ENCODE results near the gene VPS8.

Gene VPS8

DNA sequence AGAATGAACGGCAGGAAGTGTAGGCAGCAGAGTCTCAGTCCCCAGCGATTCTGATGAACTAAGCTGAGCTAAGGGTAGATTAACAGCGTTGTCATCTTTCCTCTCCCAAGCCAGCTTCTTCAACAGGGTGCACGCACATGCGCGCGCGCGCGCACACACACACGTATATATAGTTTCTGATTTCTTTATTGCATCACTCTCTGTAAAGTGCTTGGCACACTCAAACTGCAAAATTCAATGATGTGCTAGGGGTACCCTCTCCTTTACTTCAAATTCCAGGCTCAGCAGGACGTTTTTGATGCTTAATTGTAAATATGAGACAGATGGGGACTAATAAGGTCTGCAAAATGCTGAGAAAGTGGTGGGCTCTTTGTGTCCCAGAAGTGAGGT, 26.1 kb upstream of the VPS8 start:
- DNase-seq = no peak

DNA sequence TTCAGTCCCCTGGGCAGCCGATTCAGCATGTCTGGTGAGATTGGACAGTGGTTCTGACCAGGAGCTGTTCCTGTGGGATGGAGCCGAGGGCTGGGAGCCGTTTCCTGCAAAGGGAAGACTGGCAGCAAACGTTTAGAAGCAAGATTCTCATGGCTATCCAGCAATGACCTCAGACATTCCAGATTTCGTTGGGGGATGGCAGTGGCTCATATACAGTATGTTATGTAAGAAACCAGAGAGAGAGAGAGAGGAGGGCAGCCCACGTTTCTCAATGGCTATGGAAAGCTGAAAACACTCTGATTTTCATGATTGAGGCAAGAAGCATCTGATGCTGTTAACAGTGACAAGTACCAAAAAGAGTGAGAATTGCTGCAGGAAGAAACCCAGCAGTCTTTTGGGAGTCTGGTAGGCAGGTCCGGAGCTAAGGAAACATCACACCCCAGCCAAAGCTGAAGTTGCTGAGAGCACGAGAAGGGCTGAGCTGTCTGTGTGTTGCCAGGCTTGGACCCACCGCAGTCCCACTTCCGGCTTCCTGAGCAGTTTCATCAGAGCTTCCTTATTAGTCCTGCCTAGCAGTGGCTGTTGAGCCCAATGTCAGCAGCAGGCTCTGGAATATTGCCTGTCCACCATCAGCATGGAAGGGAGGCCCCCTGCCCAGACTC, 25.6 kb upstream of the VPS8 start:
- DNase-seq = peak; percentile 18 to 24

DNA sequence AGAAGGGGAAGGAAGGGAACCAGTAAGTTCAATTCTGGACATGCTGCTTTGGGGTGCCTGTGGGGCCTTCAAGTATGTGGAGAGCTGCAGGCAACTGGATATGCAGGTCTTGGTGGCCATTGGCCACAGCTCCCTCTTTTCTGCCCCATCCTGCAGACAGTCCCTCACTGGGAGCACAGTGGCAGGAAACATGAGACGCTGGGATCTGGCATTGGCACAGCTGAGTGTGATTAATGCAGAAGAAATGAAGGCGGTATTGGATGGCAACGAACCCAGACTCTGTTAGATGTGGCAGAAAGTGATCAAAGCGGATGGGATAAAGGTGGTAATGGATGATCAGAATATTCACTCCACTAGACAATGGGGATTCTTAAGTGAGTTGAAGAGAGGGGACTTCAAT, 23.2 kb upstream of the VPS8 start:
- DNase-seq = no peak

DNA sequence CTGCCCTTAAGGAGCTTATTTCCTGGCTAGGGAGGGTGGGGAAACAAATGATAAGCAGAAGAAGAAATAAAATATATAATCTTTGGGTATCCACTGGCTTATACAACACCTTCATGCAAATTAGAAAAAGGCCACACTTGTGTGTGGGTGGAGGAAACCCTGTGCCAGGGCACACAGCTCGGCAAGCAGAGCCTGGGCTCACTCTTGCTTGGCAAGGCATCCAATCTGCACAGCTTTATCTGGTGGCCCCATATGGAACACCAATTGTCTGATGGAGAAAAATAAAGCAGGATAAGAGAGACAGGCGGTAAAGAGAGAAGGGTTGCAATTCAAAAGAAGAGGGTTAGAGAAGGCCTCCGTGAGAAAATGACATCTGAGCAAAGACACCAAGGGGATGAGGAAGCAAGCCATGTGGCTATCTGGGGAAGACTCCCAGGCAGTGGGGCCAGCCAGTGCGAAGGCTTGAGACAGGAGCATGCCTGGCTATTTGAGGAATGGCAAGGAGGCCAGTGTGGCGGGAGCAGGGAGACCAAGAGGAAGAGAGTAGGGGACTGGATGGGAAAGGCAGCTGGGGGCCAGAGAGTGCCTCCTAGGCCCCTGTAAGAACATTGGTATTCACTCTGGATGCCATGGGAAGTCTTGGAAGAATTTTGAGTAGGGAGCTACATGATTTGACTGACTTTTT, 22.5 kb upstream of the VPS8 start:
- peak in 1 of 2 donors; percentile 10 for DNase-seq

DNA sequence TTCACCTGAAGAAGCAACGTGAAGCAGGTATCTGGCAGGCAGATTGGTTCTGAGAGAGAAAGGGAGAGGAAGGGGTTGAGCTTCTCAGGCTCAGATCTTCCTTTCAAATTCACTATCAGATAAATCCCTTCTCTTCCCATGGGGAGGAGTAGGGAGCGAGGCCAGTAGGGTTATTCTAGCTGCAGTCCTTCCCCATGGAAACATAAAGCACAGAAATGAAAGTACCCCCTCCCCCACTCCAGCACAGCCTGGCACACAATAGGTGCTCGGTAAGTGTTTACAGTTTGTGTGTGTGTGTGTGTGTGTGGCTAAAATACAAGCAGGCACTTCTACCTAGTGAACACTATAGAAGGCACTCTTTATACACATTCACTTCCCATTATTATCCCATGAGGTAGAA, 20.8 kb upstream of the VPS8 start:
- no peak for DNase-seq

DNA sequence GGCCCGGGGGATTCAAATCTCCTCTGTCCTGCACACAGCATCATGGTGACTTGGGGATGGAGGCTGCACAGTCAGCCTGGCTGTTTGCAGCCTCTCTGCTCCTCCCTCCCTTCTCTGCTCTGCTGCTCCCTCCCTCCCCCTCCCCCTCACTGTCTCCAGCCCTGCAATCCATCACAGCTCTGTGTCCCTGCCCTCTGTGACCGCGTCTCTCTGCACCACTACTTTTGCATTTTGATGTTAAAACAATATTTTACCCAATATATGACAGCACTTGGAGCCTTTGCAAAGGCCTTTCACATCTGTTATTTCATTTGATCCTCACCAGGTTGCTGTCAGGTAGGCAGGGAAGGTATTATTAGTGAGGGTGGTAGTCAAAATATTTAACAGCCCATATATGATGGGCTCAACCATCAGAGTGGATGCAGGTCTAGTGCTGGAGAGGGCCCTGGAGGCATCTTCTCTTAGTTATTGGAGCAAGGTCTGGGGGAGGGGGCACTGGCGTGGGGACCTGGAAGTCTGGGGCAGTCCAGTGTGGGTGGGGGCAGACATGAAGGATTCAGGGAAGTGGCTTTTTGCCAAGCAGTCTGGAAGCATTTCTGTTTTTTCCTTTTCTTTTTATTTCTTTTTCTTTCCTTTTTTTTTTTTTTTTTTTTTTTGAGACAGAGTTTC, 16.3 kb upstream of the VPS8 start:
- DNase-seq = no peak

DNA sequence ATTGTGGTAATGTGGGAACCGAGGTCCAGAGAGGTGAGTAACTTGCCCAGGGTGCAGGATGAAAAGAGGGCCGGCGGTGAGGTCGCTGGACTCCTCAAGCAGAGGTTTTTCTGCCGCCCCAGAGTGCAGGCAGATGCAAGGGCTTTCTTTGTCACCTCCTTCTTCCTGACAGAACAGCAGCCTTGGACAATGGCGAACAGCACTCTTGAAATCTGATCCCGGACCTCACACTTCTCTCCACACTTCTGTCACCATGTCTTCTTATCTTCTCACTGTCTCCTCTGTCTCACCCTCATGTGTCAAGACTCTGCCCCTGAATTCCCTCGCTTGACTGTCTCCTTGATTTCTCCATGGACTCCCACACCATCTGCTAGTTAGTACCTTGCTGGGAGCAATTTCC, 15.4 kb upstream of the VPS8 start:
- no peak for DNase-seq

DNA sequence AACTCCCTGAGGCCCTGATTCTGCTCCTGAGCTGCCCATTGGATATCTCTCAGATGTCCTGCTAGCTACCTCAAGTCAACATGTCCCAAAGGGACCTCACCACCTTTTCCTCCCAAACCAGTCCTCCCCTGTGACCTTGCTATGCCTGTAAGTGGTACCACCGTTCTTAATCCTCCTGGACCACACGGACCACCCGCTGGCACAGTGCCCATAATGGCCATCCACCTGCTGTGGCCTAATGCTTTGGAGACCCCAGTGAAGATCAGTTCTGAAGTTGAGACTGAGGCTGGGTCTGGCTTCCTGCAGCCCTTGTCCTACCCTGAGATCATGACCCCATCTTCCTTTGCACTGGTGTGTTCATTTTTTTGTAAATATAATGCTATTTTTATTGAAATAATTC, 15.0 kb upstream of the VPS8 start:
- DNase-seq = no peak

DNA sequence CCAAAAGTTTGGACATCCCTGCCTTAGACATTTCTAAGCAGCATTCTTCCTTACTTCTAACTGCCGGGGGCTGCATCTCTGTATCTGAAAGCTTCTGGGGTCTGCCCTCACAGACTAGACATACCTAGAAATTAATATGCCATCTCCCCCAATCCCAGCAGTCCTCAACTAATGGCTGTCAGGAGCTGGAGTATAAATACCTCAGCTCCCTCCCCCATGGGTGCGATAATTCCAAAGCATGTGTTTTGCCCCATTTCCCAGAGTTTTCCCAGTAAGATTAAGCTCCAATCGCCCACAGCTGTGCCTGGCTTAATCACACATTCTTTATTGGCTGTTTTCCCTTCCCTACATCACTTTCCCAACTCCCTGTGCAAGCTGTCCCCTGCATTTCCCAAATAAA, 13.8 kb upstream of the VPS8 start:
- no peak for DNase-seq

DNA sequence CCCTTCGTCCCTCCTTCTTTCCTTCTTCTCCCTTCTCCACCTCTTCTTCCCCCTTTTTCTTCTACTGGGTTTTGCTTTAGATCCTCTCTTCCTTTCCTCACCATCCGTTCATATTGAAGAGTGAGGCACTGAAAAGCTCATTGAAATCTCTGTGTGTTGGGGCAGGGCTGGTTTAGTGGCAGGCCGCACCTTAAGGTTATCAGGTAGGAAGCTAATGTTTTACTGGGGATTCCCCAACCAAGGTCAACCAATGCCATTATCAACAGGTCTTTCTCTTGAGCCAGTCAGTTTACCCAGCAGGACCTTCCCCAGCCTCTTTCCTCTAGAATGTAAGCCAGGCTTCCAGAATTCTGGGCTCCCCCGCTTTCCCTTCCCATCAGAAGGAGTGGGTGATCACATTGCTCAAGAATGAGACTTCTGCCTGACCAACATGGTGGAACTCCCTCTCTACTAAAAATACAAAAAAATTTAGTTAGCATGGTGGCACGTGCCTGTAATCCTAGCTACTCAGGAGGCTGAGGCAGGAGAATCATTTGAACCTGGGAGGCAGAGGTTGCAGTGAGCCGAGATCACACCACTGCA, 11.5 kb upstream of the VPS8 start:
- no peak for DNase-seq

DNA sequence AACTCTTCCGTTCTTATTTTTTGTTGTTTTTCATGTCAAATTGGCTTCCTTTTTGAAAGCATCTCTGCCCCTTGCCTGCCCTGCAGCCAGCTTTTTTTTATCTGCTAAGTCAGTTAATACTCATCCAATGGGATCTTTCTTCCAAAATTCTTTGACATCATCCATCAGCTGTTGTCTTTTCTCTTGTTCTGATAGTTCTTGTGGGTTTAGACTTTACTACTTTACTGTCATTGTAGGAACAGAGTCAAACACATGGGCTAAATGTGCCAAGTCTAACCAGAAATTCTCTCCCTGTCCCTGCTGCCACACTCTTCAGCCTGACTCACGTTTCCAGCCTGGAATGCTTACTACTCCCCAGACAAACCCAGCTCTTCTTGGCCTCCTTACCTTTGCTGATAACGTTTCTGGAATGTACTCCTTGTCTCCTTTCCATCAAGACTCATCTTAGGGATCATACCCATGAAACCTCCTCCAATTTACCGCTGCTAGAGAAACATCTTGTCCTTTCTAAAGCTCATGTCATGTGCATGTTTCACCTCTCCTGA, 10.7 kb upstream of the VPS8 start:
- DNase-seq = no peak

DNA sequence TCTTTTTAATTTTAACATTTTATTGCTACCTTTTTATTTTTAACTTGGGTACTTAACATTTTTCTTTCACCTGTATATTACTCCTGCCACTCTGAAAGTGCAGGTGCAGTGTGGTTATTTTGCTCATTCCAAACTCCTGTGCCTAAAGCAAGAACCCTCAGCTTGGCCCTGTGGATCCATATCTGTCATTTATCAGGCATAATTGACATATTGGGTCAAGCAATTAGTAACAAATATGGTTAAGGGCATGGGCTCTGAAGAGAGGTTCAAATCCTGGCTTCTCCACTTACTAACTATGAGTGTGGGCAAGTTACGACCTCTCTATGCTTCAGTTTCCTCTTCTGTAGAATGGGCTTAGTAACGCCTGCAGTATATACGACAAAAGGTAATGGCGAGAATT, 9.8 kb upstream of the VPS8 start:
- DNase-seq = no peak

DNA sequence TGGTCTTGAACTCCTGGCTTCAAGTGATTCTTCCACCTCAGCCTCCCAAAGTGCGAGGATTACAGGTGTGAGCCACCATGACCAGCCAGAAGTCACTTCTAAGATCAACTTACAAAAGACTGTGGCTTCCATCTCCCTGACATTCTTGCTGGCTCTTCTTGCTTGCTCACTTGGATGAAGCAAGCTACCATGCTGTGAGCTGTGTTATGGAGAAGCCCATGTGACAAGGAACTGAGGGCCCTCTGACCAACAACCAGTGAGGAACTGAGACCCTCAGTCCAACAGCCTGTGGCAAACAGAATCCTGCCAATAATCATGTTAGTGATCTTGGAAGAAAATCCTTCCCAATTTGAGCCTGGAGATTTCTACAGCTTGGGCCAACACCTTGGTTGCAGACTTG, 7.2 kb upstream of the VPS8 start:
- DNase-seq = no peak

DNA sequence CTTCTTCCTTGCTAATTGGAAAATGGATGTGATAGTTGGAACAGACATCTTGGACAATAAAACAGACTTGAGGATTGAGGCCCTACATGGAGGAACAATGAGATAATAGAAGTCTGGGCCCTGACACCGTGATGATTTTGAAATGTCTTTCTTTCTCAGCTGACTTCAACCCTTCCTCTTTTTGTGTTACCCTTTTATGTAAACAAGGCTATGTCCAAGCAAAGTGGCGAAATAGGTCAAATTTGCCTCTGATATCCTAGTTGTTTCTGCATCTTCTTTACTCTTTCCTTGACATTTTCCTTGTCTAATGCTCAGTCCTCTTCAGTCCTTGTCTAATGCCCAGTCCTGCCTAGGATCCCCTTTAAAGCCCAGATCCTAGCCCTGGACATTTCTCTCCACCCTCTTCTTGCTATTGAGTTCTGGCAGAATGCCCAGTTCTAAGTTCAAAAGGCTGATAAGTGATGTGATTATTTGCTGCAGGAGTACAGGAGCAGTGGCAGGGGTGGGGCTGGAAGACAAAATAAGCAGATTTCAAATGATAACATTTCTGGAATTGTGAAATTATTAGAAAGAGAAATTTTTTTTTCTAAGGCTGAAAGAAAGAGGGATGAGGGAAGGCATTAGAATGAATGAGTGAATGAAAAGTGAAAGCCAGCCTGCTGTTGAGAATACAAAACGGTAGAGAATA, 6.5 kb upstream of the VPS8 start:
- DNase-seq = no peak

DNA sequence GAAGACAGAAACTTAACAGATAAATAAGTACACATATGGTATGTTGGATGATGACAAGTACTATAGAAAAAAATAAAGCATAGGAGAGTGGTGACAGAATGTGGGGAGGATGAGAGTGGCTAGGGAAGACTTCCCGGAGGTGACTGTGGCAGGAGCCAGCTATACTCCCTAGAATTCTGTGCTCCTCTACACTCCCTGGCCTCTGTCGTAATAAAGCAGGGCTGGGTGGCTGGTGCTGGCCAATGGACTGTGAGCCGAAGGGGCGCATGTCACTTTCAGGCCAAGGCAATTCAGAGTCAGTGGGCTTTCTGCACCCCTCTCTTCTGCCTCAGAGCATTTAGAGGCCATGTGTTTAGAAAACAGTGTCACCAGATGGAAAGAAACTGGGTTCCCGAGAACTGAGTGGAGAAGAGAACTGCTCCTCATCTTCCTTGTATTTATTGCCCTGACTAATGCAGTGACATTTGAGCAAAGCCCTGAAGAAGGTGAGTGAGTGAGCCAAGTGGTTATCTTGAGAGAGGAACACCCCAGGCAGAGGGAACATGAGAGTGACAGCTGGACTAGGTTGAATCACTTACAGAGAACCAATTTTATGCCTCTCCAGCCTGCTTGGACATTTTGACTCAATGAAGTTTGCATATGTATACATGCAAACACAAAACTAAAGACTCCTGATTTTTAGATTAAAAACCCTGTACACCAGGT, 5.2 kb upstream of the VPS8 start:
- DNase-seq = no peak

DNA sequence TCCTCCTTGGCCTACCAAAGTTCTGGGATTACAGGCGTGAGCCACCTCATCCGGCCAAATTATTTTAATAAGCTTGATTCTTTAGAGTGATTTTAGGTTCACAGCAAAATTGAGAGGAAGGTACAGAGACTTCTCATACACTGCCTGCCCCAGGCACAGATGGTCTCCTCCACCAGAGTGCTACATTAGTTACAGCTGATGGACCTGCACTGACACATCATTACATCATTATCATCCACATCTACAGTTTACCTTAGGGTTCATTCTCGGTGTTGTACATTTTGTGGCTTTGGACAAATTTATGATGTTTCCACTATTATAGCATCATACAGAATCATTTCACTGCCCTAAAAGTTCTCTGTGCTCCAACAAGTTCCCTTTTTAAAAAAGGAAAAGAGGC, 4.4 kb upstream of the VPS8 start:
- no peak for DNase-seq

DNA sequence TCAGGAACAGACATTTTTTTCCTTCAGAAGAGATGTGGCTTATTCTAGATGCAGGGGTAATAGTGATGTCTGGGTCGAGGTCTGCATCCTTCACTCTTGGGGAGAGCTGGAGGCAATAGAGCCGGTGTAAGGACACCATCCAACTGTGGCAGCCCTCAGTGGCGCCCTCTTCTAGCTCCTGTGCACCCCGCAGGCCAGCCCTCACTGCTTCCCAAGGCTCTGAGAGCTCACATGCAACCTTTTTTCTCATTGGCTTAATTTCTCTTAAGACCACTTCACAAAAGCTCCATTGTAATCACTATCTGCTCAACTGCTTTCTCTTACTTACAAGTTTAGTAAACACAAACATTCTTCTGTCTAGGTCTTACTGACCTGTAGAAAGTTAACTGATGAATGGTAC, 3.9 kb upstream of the VPS8 start:
- DNase-seq = no peak

DNA sequence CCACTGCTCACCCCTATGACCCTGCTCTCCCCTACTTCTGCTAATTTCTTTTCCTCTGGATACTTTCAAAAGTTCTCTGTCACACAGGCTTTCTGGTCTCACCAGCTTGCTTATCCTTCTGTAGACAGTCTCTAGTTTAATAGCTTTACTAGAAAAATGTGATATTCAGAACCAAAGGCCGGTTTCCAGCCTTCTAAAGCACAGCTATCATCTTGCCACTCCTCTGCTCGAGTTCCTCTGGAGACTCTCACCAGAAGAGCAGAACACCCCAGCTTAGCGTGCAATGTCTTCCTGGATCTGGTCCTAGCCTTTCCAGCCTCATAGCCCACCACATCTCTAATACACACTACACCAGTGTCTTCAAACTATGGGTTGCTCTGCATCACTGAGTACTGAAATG, 1.8 kb upstream of the VPS8 start:
- DNase-seq = no peak

DNA sequence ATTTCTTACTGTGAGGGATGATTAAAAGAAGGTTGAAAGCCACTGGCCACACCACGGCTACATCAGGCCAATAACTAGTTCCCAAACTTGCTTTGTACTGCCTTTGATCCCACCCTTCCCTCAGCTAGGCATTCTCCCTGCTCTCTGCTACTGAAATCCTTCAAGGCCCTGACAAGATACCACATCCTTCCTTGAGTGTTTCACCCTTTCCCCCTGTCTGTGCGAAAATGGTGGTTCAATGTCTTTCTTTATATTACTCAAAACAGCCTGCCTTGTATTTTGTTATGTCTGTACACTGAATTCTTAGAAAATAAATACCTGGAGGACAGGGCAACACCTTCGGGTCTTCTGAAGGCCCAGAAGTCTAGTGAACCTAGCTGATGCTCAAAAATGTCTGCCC, 932 bp upstream of the VPS8 start:
- DNase-seq = no peak

DNA sequence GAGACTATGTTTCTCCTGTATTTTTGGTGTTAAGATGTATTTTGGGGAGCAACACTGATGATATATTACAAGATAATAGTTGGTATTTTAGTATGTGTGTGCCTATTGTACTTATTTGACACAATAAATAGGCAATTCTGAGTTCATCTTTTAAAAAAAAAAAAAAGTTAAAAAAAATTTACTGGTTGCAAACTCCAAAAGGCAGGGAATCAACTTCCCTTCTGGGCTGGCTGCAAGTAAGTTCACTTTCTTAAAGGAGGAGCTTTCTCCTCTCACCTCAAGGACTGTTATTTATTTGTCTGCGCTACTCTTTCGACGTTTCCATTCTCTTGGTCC, 335 bp upstream of the VPS8 start:
- no peak for DNase-seq

DNA sequence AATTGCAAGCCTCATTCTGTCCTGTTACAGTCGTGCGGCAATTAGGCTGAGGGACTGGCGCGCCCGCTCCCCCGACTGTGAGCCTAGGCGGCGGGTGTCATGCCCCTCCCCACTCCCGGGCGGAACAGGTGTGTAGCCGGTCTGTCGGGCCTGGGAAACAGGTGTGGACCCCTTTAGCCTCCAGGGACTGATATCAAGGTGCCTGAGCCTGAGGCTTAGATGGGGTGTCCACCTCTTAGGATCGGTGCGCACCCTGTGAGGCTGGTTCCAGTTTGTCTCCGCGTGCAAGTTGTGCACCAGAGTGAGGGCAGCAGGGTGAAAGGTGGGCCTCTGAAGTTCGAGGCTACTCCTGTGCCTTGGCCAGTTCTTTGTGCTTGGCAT, 686 bp downstream of the VPS8 start:
- DNase-seq = no peak

DNA sequence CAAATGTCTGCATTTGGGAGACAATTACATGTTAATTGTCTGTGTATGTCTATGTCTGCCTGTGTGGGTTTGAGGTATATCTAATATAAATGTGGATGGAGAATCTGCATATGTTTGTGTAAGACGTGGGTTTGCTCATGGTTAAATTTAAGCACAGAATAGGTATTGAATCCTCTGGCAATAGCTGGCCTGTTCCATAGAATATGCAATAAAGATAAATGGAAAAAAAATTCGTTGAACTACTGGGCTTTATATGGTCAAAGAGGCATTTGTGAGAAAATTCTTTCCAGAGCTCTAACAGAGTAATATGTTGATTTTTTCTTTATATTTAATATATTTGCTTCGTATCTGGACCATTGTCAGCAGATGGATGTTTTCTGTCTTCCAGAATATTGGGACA, 1.4 kb downstream of the VPS8 start:
- no peak for DNase-seq

DNA sequence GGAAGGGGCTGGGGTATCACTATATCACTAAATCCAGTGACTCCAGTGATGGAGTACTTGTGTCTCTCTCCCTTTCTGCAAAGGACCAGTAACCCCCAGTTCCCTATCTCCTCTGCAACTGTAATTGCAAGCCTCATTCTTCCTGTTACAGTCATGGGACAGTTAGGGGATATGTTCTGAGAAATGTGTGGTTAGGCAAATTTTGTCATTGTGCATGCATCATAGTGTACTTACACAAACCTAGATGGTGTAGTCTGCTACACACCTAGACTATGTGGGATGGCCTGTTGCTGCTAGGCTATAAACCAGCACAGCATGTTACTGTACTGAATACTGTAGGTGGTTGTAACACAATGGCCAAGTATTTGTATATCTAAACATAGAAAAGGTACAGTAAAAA, 2.2 kb downstream of the VPS8 start:
- DNase-seq = no peak
